Right lobe of liver (tissue), 4 donors: ENCODE data around the gene STK40.

ENCODE experiments used
- POLR2A ChIP-seq: fragments of 450-650 bp; IDR thresholded peaks from one replicate; pipeline ENCODE4 v1.6.1; 2017; ENCODE audit warnings: antibody characterized with exemption, mild to moderate bottlenecking
- TF ChIP-seq, protein P1 (sequence below), 4 donors: fragments of 200-600 bp in 3 of 4; fragments of 450-650 bp in 1 of 4; IDR thresholded peaks; one replicate each; pipeline versions ENCODE4 v1.5.1 to v1.8.0; 2016 to 2022; ENCODE audit warnings: antibody characterized with exemption in 4 of 4, mild to moderate bottlenecking in 2 of 4
- donor health status: DM: no; HTN: no; CAD: no.
- donor health status: DM: no; HTN: no; CAD: no.
- donor health status: DM: no; HTN: yes; CAD: no.

DNA sequence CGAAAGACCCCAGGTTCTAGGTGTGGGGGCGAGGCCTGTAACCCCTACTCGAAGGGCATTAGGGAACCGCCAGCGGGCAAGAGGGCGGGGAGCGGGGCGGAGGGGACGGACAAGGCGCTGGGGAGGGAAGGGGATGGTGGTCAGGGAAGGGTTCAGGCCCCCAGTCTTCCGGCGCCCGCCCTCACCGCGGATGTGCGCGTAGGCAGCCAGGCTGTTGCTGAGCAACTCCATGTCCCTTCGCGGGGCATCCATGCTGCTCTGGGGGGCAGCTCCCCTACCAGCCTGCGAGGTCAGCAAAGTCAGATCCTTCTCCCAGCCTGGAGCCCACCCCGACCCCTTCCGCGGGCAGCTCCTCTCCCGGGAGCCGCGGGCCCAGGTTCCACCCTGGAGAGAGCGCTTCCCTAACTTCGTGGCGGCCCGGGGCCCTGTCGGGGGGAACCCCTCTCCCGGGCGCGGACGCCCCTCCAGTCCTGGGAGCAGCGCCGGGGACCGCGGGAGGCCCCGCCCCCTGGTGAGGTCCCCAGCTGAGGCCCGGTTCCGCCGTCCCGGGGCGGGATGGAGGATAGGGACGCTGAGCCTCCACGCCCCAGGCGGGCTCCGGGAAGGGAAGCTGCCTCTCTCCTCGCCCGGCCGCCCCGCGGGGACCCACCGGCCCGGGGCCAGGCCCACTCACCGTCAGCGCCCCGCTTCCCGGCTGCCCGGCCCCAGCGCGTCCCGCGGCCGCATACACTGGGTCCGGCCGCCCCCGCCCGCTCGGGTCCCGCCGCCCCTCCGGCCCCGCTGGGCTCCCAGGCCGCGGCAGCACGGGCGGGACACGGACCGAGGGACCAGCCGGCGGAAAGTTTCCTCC lies 62.7 kb downstream of the STK40 start:
- no peak for TF ChIP-seq POLR2A
- TF ChIP-seq, protein P1, sequence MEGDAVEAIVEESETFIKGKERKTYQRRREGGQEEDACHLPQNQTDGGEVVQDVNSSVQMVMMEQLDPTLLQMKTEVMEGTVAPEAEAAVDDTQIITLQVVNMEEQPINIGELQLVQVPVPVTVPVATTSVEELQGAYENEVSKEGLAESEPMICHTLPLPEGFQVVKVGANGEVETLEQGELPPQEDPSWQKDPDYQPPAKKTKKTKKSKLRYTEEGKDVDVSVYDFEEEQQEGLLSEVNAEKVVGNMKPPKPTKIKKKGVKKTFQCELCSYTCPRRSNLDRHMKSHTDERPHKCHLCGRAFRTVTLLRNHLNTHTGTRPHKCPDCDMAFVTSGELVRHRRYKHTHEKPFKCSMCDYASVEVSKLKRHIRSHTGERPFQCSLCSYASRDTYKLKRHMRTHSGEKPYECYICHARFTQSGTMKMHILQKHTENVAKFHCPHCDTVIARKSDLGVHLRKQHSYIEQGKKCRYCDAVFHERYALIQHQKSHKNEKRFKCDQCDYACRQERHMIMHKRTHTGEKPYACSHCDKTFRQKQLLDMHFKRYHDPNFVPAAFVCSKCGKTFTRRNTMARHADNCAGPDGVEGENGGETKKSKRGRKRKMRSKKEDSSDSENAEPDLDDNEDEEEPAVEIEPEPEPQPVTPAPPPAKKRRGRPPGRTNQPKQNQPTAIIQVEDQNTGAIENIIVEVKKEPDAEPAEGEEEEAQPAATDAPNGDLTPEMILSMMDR (IDR thresholded peaks at IDR 0.05): no peak
